ENCODE results near the gene C17orf78.
"Not testable (repeated sequence)": the region's sequence is repeated elsewhere in the genome, so short reads cannot be mapped to it uniquely, and the experiment has no call there.

The C17orf78 gene

DNA sequence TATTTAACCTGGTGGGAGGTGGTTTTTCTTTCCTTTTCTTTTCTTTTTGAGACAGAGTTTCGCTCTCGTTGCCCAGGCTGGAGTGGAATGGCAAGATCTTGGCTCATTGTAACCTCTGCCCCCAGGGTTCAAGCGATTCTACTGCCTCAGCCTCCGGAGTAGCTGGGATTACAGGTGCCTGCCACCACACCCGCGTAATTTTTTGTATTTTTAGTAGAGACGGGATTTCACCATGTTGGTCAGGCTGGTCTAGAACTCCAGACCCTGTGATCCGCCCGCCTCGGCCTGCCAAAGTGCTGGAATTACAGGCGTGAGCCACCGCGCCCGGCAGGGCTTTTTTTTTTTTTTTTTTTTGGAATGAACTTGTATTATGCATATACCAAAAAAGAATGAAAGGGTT is 29.7 kb downstream of the C17orf78 start:
- peak overlapping the region in 1 of 2 donors; percentile 80 for H3K9ac ChIP-seq (ENCODE audit: low read depth in 1 of 2, low read length in 2 of 2)
- H3K4me1 ChIP-seq (ENCODE audit: control insufficient read depth in 1 of 2, insufficient read depth in 2 of 2, low read length in 2 of 2), result peaks cover 12 to 14% of the 10 kb centered on the region in 2 donors
- H3K27me3 ChIP-seq (ENCODE audit: control insufficient read depth in 1 of 2, insufficient read depth in 2 of 2, low read length in 2 of 2); H3K27ac ChIP-seq (ENCODE audit: low read depth, low read length); H3K36me3 ChIP-seq (ENCODE audit: control insufficient read depth in 1 of 2, insufficient read depth in 2 of 2, low read length in 2 of 2); H3K9me3 ChIP-seq (ENCODE audit: control insufficient read depth in 1 of 2, low read length in 2 of 2): not testable (repeated sequence)
- peak overlapping the region; percentile 85 to 91 for H3K4me3 ChIP-seq (ENCODE audit: low read depth in 1 of 2, low read length in 2 of 2)

DNA sequence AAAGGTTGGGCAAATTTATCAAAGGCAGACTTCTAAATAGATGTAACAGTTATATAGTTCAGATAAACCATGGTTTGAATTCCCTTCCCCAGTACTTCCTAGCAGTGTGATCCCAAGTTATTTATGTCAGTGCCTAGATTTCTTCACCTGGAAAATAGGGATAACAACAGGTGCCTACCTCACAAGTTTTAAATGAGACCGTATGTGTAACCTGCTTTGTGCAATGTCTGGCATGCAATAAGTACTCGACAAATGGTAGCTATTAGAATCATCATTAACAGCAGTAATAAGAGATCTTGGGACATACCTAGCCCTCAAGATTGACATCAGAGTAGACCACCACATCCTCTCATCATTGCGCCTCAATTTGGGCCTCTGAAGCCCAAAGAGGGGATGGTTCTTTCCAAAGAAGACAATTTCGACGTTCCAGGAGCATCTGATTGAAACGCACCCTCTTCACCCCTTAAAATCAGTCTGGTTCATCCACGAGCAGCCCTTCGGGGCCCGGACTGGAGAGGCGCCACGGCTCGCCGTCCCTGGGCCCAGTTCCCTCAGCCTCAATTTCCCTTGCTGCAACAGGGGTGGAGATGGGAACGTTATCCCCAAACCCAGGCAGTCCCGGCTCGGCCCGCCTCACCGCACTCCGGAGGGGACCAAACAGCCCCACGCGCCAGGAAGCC is 30.3 kb downstream of the C17orf78 start:
- H3K9ac ChIP-seq (ENCODE audit: low read depth in 1 of 2, low read length in 2 of 2), result peak overlapping the region; percentile 65 to 80
- peaks cover 12 to 14% of the 10 kb centered on the region in 2 donors for H3K4me1 ChIP-seq (ENCODE audit: control insufficient read depth in 1 of 2, insufficient read depth in 2 of 2, low read length in 2 of 2)
- H3K27ac ChIP-seq (ENCODE audit: low read depth, low read length), result peak overlapping the region; percentile 84
- peaks cover 4 to 5% of the 10 kb centered on the region in 2 donors for H3K36me3 ChIP-seq (ENCODE audit: control insufficient read depth in 1 of 2, insufficient read depth in 2 of 2, low read length in 2 of 2)
- H3K9me3 ChIP-seq (ENCODE audit: control insufficient read depth in 1 of 2, low read length in 2 of 2), result no peaks in the 10 kb centered on the region
- H3K27me3 ChIP-seq (ENCODE audit: control insufficient read depth in 1 of 2, insufficient read depth in 2 of 2, low read length in 2 of 2), result no peaks in the 10 kb centered on the region
- H3K4me3 ChIP-seq (ENCODE audit: low read depth in 1 of 2, low read length in 2 of 2), result peak overlapping the region; percentile 85 to 91

DNA sequence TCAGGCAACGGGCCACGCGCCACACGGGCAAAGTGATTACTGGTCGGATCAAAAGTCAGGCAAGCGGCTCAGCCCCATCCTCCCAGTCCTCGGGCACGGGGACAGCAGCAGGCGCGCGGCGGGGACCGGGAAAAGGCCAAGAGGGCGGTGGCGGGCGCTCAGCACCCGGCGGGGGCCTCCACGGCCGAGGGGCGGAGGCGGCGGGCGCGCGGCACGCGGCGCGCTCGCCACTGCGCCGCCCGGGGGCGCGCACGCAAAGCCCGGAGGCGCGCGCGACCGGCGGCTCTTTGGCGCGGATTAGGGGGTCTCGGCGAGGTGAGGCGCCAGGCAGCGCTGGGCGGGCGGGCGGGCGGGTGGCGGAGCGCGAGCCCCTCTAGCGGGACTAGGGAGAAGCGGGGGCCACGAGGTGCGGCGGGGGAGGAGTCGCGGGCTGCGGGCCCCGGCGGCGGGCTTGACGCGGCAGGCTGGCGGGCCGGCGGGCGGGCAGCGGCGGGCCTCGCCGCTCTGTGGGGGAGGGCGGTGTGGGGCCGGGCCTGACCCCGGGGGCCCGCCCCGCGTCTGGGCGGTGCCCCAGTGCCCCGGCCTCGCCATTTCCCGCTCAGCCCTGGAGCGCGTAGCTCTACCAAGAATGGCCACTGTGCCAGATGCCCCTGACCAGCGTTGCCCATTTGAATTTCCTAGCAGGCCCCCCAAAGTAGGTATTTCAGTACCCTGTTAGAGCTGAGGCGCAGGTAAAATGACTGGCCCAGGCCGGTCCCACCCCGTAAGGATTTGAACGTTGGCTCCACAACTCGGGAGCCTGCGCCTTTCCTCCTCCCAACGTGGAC is 31.1 kb downstream of the C17orf78 start, which contains the start of the genes ACACA and TADA2A:
ACACA (minus strand) TSS at position 202 of the 827 bp plus-strand sequence. CDS start 537 bp downstream, outside the sequence.
TADA2A (plus strand) TSS at position 252 of the 827 bp plus-strand sequence. CDS start 4,480 bp downstream, outside the sequence.
- Histone ChIP-seq H3K36me3 (ENCODE audit: control insufficient read depth in 1 of 2, insufficient read depth in 2 of 2, low read length in 2 of 2) (peaks cover 7 to 12% of the 10 kb centered on the region in 2 donors), H3K9me3 (ENCODE audit: control insufficient read depth in 1 of 2, low read length in 2 of 2) (no peaks in the 10 kb centered on the region), H3K4me1 (ENCODE audit: control insufficient read depth in 1 of 2, insufficient read depth in 2 of 2, low read length in 2 of 2) (peaks cover 12 to 14% of the 10 kb centered on the region in 2 donors), H3K27ac (ENCODE audit: low read depth, low read length) (peak within 1 kb of the TSS; percentile 92), H3K27me3 (ENCODE audit: control insufficient read depth in 1 of 2, insufficient read depth in 2 of 2, low read length in 2 of 2) (no peaks in the 10 kb centered on the region), H3K9ac (ENCODE audit: low read depth in 1 of 2, low read length in 2 of 2) (peak within 1 kb of the TSS; percentile 82 to 86), H3K4me3 (ENCODE audit: low read depth in 1 of 2, low read length in 2 of 2) (peak within 1 kb of the TSS; percentile 85 to 92)

DNA sequence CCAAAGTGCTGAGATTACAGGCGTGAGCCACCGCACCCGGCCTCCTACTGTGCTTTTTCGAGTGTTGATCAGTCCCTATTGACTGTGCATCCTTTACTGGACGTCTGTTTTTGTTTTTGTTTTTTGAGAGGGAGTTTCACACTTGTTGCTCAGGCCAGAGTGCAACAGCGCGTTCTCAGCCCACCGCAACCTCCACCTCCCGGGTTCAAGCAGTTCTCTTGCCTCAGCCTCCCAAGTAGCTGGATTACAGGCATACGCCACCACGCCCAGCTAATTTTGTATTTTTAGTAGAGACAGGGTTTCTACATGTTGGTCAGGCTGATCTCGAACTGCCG is 32.3 kb downstream of the C17orf78 start:
- Histone ChIP-seq H3K4me1 (ENCODE audit: control insufficient read depth in 1 of 2, insufficient read depth in 2 of 2, low read length in 2 of 2) (peaks cover 12 to 14% of the 10 kb centered on the region in 2 donors), H3K36me3 (ENCODE audit: control insufficient read depth in 1 of 2, insufficient read depth in 2 of 2, low read length in 2 of 2) (peaks cover 7 to 12% of the 10 kb centered on the region in 2 donors)
- not testable (repeated sequence) for H3K9me3 ChIP-seq (ENCODE audit: control insufficient read depth in 1 of 2, low read length in 2 of 2); H3K9ac ChIP-seq (ENCODE audit: low read depth in 1 of 2, low read length in 2 of 2); H3K27me3 ChIP-seq (ENCODE audit: control insufficient read depth in 1 of 2, insufficient read depth in 2 of 2, low read length in 2 of 2); H3K4me3 ChIP-seq (ENCODE audit: low read depth in 1 of 2, low read length in 2 of 2); H3K27ac ChIP-seq (ENCODE audit: low read depth, low read length)

DNA sequence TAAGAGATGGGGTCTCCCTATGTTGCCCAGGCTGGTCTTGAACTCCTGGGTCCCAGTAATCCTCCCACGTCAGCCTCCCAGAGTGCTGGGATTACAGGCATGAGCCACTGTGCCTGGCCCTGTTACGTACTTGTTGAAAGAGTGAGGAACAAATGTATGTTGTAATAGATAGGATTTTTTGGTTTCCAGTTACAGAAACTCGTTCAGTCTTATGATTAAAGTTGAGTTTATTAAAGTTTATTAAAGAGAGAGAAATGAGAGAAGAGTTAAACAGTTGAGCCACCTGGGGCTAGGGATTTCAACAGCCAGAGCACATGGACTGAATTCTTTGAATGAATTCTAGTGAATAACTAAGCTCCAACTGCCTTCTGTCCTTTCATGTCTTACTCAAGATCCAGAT is 34.6 kb downstream of the C17orf78 start:
- H3K27me3 ChIP-seq (ENCODE audit: control insufficient read depth in 1 of 2, insufficient read depth in 2 of 2, low read length in 2 of 2), result no peaks in the 10 kb centered on the region
- peaks cover 14 to 31% of the 10 kb centered on the region in 2 donors for H3K36me3 ChIP-seq (ENCODE audit: control insufficient read depth in 1 of 2, insufficient read depth in 2 of 2, low read length in 2 of 2)
- H3K4me1 ChIP-seq (ENCODE audit: control insufficient read depth in 1 of 2, insufficient read depth in 2 of 2, low read length in 2 of 2), result peaks cover 5 to 8% of the 10 kb centered on the region in 2 donors
- no peaks in the 10 kb centered on the region for H3K9me3 ChIP-seq (ENCODE audit: control insufficient read depth in 1 of 2, low read length in 2 of 2)
- no peak overlapping the region for H3K9ac ChIP-seq (ENCODE audit: low read depth in 1 of 2, low read length in 2 of 2)
- H3K4me3 ChIP-seq (ENCODE audit: low read depth in 1 of 2, low read length in 2 of 2), result no peak overlapping the region
- no peak overlapping the region for H3K27ac ChIP-seq (ENCODE audit: low read depth, low read length)

DNA sequence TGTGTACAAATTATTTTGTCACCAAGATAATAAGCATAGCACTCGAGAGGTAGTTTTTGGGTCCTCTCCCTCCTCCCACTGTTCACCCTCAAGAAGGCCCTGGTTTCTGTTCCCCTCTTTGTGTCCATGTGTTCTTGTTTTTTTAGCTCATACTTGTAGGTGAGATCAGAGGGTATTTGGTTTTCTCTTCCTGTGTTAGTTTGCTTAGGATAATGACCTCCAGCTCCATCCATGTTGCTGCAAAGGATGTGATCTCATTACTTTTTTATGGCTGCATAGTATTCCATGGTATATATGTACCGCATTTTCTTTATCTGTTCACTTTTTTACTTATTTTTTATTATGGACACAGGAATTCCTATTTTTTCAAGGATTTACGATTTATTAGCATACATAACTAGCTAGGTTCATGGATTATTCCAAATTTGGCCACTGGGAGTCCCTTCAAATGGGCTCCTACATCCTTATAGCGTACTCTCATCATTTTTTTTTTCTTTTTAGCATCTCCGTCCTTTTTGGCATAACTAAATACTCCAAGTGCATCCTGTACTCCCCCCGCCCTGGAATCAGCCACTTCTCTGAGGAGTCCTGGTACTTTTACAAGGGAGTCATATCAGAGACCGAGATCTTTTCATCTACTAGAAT is 38.2 kb downstream of the C17orf78 start:
- Histone ChIP-seq H3K36me3 (ENCODE audit: control insufficient read depth in 1 of 2, insufficient read depth in 2 of 2, low read length in 2 of 2) (peaks cover 17 to 41% of the 10 kb centered on the region in 2 donors), H3K4me3 (ENCODE audit: low read depth in 1 of 2, low read length in 2 of 2) (no peak overlapping the region), H3K4me1 (ENCODE audit: control insufficient read depth in 1 of 2, insufficient read depth in 2 of 2, low read length in 2 of 2) (no peaks in the 10 kb centered on the region), H3K9ac (ENCODE audit: low read depth in 1 of 2, low read length in 2 of 2) (no peak overlapping the region), H3K9me3 (ENCODE audit: control insufficient read depth in 1 of 2, low read length in 2 of 2) (no peaks in the 10 kb centered on the region), H3K27me3 (ENCODE audit: control insufficient read depth in 1 of 2, insufficient read depth in 2 of 2, low read length in 2 of 2) (no peaks in the 10 kb centered on the region), H3K27ac (ENCODE audit: low read depth, low read length) (no peak overlapping the region)

DNA sequence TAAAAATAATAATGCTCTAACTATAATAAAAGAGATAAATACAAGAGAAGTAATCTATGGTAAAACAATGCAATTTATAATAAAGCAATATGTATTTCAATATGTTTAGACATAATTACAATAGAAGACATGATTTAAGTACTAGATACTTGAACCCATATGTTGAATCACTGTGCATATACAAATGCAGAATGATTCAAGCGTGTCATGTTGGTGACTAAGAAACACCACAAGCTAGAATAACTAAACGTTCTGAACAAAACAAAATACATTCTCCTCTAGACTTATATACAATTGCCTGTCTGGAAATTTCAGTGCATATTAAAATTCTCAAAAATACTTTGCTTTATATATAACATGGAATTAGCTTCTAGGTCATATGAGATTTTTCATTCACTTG is 42.1 kb downstream of the C17orf78 start:
- no peak overlapping the region for H3K9ac ChIP-seq (ENCODE audit: low read depth in 1 of 2, low read length in 2 of 2)
- H3K4me1 ChIP-seq (ENCODE audit: control insufficient read depth in 1 of 2, insufficient read depth in 2 of 2, low read length in 2 of 2), result no peaks in the 10 kb centered on the region
- peaks cover 14 to 42% of the 10 kb centered on the region in 2 donors for H3K36me3 ChIP-seq (ENCODE audit: control insufficient read depth in 1 of 2, insufficient read depth in 2 of 2, low read length in 2 of 2)
- H3K9me3 ChIP-seq (ENCODE audit: control insufficient read depth in 1 of 2, low read length in 2 of 2), result no peaks in the 10 kb centered on the region
- H3K4me3 ChIP-seq (ENCODE audit: low read depth in 1 of 2, low read length in 2 of 2), result no peak overlapping the region
- no peak overlapping the region for H3K27ac ChIP-seq (ENCODE audit: low read depth, low read length)
- no peaks in the 10 kb centered on the region for H3K27me3 ChIP-seq (ENCODE audit: control insufficient read depth in 1 of 2, insufficient read depth in 2 of 2, low read length in 2 of 2)

DNA sequence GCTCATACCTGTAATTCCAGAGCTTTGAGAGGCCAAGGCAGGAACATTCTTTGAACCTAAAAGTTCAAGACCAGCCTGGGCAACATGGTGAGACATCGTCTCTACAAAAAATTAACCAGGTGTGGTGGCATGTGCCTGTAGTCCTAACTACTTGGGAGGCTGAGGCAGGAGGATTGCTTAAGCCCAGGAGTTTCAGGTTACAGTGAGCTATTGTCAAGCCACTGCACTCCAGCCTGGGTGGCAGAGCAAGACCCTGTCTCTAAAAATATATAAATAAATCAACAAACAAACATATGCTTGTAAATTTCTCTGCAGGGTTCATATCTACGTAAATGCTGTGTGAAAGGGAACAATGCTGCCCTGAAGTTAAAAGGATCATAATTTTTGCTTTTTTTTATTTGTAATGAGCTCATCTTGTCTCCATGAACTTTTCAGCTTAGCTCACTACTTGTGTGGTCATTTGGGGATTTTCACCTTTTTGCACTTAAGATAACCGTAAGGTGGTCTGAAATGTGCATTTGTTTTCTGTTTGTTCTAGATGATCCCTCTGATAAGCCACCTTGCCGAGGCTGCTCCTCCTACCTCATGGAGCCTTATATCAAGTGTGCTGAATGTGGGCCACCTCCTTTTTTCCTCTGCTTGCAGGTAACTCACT is 47.3 kb downstream of the C17orf78 start:
- Histone ChIP-seq H3K27me3 (ENCODE audit: control insufficient read depth in 1 of 2, insufficient read depth in 2 of 2, low read length in 2 of 2) (no peaks in the 10 kb centered on the region), H3K9ac (ENCODE audit: low read depth in 1 of 2, low read length in 2 of 2) (no peak overlapping the region), H3K4me3 (ENCODE audit: low read depth in 1 of 2, low read length in 2 of 2) (no peak overlapping the region), H3K27ac (ENCODE audit: low read depth, low read length) (no peak overlapping the region), H3K9me3 (ENCODE audit: control insufficient read depth in 1 of 2, low read length in 2 of 2) (no peaks in the 10 kb centered on the region), H3K4me1 (ENCODE audit: control insufficient read depth in 1 of 2, insufficient read depth in 2 of 2, low read length in 2 of 2) (no peaks in the 10 kb centered on the region), H3K36me3 (ENCODE audit: control insufficient read depth in 1 of 2, insufficient read depth in 2 of 2, low read length in 2 of 2) (peaks cover 15 to 58% of the 10 kb centered on the region in 2 donors)

DNA sequence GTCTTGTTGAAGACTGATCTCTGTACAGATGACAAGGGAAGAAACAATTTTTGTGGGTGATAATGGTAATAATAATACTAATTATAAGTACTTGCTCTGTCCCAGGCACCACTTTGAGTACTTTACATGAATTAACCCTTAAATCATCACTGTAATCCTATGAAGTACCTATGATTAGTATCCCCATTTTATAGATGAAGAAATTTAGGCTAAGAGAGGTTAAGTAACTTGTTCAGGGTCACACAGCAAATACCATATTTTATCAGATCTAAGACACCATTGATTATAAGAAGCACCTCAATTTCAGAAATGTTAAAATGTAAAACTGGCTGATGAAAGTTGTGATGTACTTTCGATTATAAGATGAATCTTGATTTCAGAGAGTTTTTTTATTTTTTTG is 49.5 kb downstream of the C17orf78 start:
- Histone ChIP-seq H3K4me1 (ENCODE audit: control insufficient read depth in 1 of 2, insufficient read depth in 2 of 2, low read length in 2 of 2) (no peaks in the 10 kb centered on the region), H3K4me3 (ENCODE audit: low read depth in 1 of 2, low read length in 2 of 2) (no peak overlapping the region), H3K27me3 (ENCODE audit: control insufficient read depth in 1 of 2, insufficient read depth in 2 of 2, low read length in 2 of 2) (no peaks in the 10 kb centered on the region), H3K9me3 (ENCODE audit: control insufficient read depth in 1 of 2, low read length in 2 of 2) (no peaks in the 10 kb centered on the region), H3K9ac (ENCODE audit: low read depth in 1 of 2, low read length in 2 of 2) (no peak overlapping the region), H3K36me3 (ENCODE audit: control insufficient read depth in 1 of 2, insufficient read depth in 2 of 2, low read length in 2 of 2) (peaks cover 24 to 61% of the 10 kb centered on the region in 2 donors), H3K27ac (ENCODE audit: low read depth, low read length) (no peak overlapping the region)
